UCSD-AML1 (cell line): Measurements from ENCODE around the gene SMAD3.

Experiments used
- DNase-seq: peaks from one replicate; lab custom pipeline; 2025; ENCODE audit not compliant: unreplicated experiment; lab: John Stamatoyannopoulos, UW

The SMAD3 gene

DNA sequence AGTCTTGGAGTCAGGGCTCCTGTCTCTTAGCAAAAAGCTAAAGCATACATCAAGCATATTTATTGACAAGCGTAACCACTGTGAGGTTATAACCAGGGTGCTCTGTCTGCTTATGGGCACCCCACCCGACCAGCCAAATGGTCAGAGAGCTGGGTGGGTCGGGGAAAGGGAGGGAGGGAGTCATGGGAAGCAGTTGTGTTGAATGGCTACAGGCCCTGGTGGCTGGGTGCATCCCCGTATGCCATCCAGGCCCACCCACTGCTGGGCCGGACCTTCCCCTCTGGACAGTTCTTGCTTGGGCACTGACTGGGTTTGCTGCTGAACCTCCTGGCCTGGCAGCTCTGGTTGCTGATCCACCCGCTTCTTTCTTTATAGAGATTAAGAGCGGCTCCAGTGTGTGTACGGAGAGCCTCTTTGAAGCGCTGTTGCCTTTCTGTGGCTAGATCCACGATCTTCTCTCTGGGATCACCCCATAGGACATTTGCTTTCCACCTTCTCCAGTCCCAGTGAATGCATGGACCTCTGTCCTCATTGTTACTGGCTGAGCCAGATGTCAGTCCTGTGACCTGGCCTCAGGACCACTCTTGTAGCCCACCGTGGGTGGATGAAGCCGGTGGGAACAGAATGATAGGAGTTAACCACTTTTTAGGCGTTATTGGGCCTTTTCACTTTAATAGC, 59.6 kb downstream of the SMAD3 start:
- no peak for DNase-seq

DNA sequence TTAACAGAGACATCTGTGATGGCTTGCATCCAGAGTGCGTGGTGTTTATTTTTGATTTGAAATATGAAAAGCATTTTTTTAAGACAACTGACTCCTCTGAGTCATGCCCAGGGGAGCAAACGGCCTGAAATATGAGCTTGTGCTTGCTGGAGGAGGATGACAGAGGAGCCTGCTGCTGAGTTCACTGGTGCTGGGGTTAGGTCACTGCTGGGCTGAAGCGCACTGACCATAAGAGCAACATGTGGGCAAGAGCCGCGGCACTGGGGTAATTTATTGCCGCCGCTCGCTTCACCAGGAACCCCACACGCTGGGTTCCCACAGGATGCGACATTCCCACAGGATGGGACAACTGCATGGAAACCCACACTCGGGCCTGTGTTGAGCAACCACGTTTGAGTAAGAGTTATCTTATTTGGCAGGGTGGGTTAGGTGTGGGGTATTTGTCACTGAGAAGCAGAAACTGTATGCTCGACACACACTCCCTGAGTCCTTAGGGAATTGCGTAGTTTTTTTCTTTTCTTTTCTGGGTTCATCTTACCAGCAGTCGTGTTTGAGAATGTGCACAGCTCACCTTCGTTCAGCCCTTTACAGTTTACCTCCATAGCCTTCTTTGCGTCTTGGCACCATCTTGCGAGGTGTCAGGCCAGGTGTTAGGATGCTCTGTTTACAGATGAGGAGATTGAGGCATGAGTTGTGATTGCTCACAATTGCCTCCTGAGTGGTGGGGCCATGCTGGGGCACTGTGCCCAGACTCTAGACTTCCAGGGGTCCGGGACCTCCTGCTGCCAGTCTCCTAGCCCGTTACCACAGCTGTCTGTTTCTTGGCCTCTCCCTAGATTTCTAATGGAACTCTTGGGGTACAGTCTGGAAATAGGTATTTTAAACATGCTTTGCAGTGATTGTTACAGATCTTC, 60.4 kb downstream of the SMAD3 start:
- no peak for DNase-seq

- DNase-seq, result no peak
These were observed 61.3 kb downstream of the SMAD3 start for GRCh38 chr15:67126551-67127330.

GRCh38 chr15:67127331-67127664, 61.9 kb downstream of the SMAD3 start:
- DNase-seq, result no peak

DNA sequence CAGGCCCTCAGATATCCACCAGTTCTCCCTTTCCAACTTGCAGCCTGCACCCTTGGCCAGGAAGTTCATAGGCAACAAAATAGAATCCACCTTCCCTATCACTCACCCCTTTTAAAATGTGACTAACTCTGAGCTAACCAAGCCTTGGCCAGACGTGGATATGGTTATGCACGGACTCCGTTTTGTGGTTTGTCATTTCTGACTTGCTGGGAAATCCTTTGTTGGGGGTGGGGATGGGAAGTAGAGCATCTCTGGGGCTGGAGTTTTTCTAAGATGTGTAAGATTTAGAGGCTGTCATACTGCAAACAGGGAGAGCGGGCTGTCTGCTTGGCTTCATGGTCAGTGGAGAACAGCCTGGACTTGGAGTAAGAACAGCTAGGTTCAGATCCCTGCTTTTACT, 62.6 kb downstream of the SMAD3 start:
- DNase-seq, result no peak

DNA sequence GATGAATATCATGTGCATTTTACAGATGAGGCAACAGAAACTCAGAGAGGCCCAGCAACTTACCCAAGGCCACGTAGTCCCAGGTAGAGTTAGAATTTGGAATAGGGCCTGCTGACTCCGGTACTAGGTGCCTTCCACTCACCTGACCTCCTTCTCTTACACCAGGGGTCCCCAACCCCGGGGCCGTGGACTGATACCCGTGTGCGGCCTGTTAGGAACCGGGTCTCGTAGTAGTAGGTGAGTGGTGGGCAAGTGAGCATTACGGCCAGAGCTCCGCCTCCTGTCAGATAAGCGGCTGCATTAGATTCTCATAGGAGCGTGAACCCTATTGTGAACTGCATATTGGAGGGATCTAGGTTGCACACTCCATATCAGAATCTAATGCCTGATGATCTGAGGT, 64.8 kb downstream of the SMAD3 start:
- DNase-seq, result no peak

- DNase-seq, result no peak
These were observed 65.5 kb downstream of the SMAD3 start for GRCh38 chr15:67130673-67131601.

DNA sequence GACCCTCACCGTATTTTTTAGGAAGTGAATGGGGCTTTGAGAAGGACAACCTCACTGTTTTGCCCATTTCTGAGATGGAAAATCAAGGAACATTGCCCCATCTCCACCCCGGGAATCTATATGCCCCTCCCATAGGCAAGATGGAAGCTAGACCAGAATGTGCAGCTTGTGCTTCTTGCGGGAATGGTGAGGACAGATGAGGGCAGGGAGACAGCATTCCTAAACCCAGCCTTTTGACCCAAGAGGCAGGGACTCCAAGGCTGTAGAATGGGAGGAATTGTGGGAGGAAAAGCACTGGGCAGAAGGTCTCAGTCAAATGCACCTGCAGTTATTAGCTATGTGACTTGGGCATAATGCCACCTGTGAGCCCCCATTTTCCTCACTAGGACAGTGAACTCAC, 66.9 kb downstream of the SMAD3 start:
- no peak for DNase-seq

GRCh38 chr15:67133026-67133425, 67.6 kb downstream of the SMAD3 start:
- no peak for DNase-seq

DNA sequence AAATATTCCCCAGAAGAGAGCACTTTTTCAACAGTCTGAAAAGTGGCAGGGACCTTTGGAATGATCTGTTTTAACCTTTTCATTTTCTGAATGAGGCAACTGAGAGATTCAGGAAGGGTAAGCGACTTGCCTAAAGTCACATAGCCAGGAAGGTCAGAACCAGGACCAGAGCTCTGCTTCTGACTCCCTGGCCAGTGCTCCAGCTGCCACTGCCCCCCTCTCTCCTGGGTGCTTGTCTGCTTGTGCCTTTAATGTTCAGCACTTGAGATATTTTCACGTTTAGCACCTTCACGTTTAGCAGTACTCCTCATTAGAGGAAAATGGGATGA, 68.3 kb downstream of the SMAD3 start:
- no peak for DNase-seq

- peak; percentile 36 for DNase-seq
These were observed 68.9 kb downstream of the SMAD3 start for GRCh38 chr15:67134067-67134838.

DNA sequence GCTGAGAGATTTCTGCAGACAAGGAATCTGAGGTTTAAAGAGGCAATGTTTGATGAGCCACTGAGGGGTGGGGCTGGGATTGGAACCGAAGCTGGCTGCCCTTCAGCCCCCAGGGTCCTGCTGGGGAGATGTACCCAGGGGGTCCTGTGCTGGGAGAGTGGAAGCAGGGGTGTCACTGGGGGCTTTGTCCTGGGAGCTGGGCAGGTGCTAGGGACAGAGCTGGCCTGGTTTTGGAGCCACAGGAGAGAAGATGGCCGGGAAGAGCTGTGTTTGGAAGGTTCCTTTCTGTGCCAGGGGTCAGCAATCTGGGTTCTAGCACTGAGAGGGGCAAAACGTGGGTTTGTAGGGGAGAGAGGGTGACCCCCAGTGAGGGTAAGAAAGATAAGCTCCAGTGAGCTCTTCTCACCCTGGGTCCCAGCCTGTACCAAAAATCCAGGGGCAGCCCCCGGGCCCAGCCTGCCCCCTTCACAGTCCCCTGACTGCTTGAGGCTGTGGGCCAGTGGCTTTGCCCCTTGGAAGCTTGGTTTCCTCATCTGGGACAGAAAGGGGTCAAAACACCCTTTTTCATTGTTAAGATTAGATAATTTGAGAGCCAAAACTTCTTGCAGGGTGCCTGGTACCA, 69.6 kb downstream of the SMAD3 start:
- DNase-seq, result no peak

GRCh38 chr15:67135494-67135893, 70.1 kb downstream of the SMAD3 start:
- no peak for DNase-seq

DNA sequence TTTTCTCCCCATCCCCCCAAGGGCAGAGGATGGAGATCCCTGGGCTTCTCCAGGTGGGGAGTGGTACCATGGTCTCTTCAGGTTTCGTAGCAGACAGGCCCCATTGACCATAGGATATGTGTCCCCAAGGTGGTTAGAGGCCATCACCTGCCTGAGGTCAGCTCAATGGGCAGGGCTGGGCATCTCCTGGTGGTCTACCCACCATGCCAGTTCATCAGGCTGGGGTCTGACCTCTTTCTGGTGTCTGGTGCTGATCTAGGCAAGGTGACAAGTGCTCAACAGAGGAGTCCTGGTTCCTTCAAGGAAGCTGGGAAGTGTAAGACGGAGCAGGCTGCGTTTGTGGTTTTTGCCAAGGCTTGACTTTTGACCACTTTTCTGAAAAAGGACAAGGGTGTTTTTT, 71.4 kb downstream of the SMAD3 start:
- no peak for DNase-seq

GRCh38 chr15:67137319-67137718, 71.9 kb downstream of the SMAD3 start:
- no peak for DNase-seq

- no peak for DNase-seq
These were observed 72.8 kb downstream of the SMAD3 start for GRCh38 chr15:67137951-67138848.

GRCh38 chr15:67138891-67139855, 73.8 kb downstream of the SMAD3 start:
- no peak for DNase-seq
